ENCODE measurements around the gene KLHL1.

The KLHL1 gene

DNA sequence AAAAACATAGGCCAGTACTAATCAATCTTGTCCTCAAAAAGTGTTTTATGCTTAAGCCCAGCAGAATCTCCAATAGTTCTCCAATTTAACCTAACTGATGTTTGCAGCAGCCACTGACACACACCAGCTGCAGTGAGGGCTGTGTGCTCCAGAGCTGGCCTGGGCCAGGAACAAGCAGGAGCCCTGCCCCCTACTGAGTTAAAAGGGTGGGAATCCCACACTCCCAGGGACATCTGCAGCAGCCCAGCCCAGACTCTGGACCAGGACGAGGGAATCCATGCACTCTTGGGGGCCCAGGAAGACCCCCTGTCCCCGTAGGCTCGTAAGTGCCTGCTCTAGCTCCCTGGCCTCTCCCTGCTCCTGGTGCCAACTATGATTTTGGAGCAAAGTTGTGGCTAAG, 92.1 kb downstream of the KLHL1 start:
- no peak for DNase-seq (ENCODE audit: low read depth in 2 of 2)

DNA sequence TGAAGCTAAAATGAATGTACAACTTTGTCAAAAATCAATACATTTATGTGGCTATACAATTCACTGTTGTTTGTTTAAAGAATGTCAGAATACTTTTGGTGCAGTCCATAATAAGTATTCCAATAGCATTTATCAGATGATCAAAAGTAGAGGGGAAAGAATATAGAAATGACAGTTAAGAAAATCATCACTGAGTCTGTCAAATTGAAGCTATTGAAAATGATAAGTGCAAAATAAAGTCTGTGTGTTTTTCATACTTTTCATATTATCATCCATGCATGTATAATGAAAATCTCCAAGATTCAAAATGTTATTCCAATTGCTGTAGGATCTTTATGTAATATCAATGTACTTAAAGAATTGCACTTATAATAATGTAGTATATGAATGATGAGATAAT, 93.9 kb downstream of the KLHL1 start:
- no peak for DNase-seq (ENCODE audit: low read depth in 2 of 2)

- no peak for DNase-seq (ENCODE audit: low read depth in 2 of 2)
Observed at GRCh38 chr13:69999875-70000274, 108.4 kb downstream of the KLHL1 start.

DNA sequence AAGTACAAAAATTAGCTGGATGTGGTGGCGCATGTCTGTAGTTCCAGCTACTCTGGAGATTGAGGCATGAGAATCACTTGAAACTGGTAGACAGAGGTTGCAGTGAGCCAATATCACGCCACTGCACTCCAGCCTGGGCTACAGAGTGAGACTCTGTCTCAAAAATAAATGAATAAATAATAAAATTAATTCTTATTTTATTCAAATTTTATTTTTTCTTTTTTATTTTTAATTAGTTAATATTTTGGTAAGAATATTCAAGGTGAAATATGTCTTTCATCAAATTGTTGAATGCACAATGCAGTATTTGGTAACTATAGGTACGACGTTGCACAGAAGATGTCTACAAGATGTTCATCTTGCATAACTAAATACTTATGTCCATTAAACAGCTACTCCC, 111.2 kb downstream of the KLHL1 start:
- no peak for DNase-seq (ENCODE audit: low read depth in 2 of 2)

DNA sequence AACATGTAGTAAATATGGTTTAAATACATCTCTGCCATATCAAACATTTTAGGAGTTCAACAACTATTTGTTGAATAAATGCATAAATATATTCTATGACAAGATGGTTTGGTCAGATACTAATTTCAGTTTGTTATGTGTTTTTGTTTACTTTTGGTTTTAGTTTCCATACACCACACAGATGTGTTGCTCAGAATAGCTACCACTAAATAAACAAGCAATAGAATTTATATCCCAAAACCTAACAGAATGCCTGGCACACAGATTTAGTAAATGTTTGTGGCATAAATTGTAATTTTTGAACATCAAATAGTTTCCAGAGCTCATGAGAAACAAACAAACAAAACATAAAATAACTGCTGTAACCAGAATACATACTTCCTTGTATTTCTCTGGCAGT, 127.5 kb downstream of the KLHL1 start:
- no peak for DNase-seq (ENCODE audit: low read depth in 2 of 2)

DNA sequence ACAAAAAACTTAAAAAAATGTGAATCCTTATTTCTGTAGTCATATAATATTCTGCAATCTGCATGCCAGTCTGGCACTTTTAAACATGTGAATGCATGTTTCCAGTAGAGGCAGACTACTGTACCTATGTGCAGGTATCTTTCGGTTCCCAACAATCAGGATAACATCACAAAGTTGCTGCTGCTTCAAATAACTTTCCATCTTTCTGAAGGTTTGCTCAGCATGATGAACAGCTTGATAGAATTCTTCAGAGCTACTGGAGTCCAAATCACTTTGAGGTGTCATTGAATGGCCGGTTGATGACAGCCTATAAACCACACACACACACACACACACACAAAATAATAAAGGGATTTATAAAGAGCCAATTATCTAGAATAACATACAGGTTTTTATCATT, 132.8 kb downstream of the KLHL1 start:
- no peak for DNase-seq (ENCODE audit: low read depth in 2 of 2)

DNA sequence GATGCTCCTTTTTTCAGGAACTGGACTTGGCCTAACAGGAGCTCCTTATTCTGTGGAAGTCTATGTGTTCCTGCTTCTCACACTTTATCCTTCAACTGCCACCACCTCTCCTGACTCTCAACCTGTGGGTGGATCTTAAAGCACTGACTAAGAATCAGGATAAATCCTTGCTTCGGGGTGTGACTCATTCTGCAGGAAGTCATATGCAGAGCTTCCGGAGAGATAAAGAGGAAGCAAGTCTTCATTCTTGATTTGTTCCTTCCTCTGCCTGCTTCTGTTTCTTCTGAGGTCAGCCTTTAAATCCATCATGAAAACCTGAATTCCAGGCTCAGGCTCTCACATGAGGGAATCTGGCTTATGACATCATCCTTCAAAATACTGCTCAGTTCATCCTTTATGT, 137.7 kb downstream of the KLHL1 start:
- no peak for DNase-seq (ENCODE audit: low read depth in 2 of 2)

GRCh38 chr13:69959046-69959445, 149.2 kb downstream of the KLHL1 start:
- no peak for DNase-seq (ENCODE audit: low read depth in 2 of 2)

GRCh38 chr13:69956839-69957238, 151.4 kb downstream of the KLHL1 start:
- no peak for DNase-seq (ENCODE audit: low read depth in 2 of 2)

DNA sequence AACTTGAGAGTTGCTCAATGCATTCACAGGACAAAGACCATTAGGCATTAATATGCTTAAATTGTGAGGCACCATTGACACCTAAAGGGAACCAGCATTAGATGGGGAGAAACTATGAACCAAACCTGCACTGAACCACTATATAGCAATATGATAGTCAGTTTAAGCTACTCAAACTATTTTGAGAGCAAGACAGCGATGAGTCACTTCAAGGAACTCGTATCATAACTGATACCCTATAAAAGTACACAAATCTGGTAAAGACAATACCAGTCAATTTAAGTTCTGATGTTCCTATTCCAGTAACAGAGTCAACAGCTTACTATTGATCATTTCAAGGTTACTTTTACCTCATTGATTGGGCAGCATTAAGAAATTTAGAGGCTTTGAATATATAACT, 151.9 kb downstream of the KLHL1 start:
- DNase-seq (ENCODE audit: low read depth in 2 of 2): no peak

GRCh38 chr13:69955271-69955670, 153.0 kb downstream of the KLHL1 start:
- no peak for DNase-seq (ENCODE audit: low read depth in 2 of 2)

GRCh38 chr13:69951412-69951811, 156.8 kb downstream of the KLHL1 start:
- no peak for DNase-seq (ENCODE audit: low read depth in 2 of 2)

DNA sequence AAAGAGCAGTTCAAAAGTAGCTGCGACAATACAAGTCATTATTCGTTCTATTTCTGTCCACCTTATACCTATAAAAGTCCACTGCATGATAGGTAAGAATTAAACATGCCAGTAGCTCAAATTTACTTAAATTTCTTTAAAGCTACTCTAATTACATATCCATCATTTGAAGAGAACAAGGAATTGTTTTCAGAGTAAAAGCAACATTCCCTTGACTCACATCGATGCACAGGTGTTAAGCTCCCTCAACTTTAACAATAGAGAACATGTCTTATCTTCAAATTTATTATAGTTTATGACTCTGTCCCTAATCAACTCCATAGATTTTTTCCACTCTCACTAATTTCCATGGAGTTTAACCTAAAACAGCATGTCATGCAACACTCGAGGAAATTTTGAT, 158.1 kb downstream of the KLHL1 start:
- DNase-seq (ENCODE audit: low read depth in 2 of 2): no peak

DNA sequence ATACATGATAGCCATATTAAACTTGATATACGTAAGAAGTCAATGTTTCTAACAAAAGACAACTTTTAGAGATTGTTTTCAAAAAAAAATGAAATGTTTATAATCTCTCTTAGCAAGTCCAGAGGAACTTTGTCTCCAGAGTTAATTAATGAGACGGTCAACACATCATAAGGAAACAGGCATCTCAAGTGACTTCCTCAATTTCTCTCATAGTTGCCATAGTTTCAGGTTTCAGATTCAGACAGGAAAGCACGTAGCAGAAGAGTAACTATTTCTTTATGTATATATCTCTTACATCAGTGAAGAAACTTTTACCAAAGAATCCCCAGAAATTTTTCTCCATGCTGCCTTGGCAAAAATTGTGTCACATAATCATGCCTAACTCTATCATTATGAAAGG, 160.2 kb downstream of the KLHL1 start:
- no peak for DNase-seq (ENCODE audit: low read depth in 2 of 2)

- no peak for DNase-seq (ENCODE audit: low read depth in 2 of 2)
Observed at GRCh38 chr13:69947582-69947981, 160.7 kb downstream of the KLHL1 start.

DNA sequence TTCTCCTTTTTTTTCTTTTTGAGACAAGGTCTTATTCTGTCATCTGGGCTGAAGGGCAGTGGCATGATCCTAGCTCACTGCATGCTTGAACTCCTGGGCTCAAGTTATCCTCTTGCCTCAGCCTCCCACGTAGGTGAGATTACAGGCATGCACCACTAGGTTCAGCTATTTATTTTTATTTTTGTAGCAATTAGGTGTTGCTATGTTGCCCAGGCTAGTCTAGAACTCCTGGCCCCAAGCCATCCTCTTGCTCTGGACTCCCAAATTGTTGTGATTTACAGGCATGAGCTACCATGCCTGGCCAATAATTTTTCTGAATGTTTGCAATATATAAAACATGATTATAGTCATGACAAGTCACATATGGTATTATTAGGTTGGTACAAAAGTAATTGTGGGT, 161.7 kb downstream of the KLHL1 start:
- DNase-seq (ENCODE audit: low read depth in 2 of 2): no peak

- DNase-seq (ENCODE audit: low read depth in 2 of 2): no peak
Observed at GRCh38 chr13:69935043-69935442, 173.2 kb downstream of the KLHL1 start.

- no peak for DNase-seq (ENCODE audit: low read depth in 2 of 2)
Observed at GRCh38 chr13:69928262-69928661, 180.0 kb downstream of the KLHL1 start.

- DNase-seq (ENCODE audit: low read depth in 2 of 2): no peak
Observed at GRCh38 chr13:69921156-69921555, 187.1 kb downstream of the KLHL1 start.

DNA sequence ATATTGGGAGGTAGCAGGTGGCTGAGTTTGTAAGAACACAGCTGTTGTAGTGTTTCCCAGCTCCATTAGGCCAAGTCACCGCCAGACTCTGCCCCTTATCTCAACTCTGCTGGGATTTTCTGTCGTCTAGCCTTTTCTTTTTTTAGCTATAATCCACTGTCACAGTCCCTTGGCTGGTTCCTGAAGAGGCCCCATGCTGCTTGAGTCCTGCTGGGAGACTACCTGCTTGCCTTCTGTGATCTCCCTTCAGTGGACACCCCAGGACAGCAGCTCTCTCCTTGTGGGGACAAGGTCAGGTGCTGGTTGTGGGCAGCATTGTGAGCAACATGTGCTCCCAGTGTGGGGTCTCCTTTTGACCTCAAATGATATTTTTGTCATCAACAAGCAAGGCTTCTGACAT, 195.6 kb downstream of the KLHL1 start:
- no peak for DNase-seq (ENCODE audit: low read depth in 2 of 2)

DNA sequence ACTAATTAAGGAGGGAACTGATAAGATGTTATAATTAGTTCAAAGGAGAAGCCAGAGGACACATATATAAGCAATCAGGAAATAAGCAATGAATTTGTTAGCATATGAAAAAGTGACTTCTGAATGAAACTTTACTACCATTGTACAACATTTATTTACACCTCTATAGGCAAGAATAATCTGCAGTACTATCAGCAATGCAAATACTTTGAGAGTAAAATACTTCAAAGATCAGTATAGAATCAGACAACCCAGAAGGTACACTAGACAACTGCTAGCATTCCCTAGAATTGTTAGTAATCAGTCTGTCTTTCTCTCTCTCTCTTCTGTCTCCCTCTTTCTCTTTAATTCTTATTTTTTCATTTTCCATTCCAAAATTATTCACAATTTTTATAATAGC, 197.5 kb downstream of the KLHL1 start:
- DNase-seq (ENCODE audit: low read depth in 2 of 2): no peak

GRCh38 chr13:69904784-69905183, 203.5 kb downstream of the KLHL1 start:
- DNase-seq (ENCODE audit: low read depth in 2 of 2): no peak

- DNase-seq (ENCODE audit: low read depth in 2 of 2): no peak
Observed at GRCh38 chr13:69903081-69903480, 205.2 kb downstream of the KLHL1 start.

DNA sequence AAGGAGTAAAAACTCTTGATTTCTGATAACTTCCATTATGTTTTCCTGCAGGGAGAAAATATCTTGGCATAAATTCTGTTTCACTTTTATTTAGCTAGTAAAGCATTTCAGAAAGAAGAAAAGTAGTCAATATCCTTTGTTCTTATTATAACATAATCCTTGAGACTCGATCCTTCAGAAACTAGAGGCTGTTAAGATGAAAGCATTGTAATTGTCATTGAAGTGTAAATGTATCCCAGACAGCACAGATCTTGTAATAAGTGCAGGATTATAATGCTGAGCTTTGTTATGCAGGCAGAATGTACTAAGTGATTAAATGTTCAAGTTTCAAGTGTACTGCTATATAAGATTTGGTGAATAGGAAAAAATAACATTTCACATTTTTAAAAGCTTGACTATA, 225.8 kb downstream of the KLHL1 start:
- no peak for DNase-seq (ENCODE audit: low read depth in 2 of 2)

DNA sequence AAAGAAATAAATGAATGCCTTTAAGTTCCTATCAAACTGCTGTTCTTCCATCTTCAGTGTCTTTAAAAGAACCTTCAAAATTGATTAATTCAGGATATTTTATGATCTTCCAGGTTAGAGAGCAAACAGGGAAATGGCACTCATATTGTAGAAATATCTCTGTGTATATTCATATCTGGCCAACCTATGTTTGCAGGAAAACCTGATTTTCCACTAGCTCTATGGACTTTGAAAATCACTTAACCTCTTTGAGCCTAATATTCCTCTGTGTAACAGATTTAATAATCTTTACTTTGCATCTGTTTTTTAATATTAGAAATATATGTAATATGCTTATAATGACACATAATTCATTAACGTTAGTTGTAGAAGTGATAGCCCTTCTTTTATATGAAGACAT, 228.3 kb downstream of the KLHL1 start:
- DNase-seq (ENCODE audit: low read depth in 2 of 2): no peak
